GM11168 (cell line): ENCODE measurements around the gene POLK.
"Not testable (repeated sequence)": the region's sequence is repeated elsewhere in the genome, so short reads cannot be mapped to it uniquely, and the experiment has no call there.

Experiments used
- in situ Hi-C: fragments of 300-500 bp; cut with MboI; formaldehyde crosslinking; loops from one replicate; pipeline ENCODE4 v1.12.0; 2022; ENCODE audit warnings: low sequenced_read_pairs; ENCODE audit not compliant: unreplicated experiment

Gene POLK

DNA sequence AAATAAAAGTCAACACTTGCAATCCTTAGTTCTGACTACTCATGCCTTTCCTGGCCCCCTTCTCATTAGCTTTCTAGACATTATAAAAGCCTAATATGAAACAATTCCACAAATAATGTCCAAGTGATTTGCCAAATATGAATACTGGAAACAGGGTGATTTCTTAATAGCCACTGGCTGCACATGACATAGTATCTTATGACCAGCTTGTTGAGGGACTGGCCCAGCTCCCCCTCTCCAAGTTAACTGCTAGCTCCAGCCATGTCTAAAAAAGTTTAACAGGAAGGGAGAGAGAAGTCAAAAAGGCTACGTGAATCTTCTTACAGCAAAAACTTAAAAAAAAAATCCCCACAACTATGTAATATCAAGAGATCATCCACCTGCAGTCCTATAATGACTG, 1.7 kb upstream of the POLK start:
- in situ Hi-C loops: no loop called here

DNA sequence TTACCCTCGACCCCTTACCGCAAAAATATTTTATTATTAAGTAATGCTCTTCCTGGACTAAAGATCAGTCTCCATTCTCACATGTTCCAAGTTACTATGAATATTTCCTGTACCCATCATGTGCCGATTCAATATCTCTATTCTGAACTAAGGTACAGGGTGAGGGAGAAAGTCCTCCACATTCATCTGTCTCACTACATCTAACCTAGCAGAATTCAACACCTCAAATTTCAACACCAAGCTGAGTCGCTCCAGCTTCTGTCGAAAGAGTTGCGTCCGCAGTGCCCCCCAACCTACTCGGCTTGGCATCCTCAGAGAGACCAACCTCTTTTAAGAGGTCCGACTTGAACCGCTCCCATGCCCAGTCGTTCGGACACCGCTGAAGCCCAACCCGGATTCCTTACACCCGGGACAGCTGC, 1.3 kb upstream of the POLK start:
- in situ Hi-C loops: no loop called here

DNA sequence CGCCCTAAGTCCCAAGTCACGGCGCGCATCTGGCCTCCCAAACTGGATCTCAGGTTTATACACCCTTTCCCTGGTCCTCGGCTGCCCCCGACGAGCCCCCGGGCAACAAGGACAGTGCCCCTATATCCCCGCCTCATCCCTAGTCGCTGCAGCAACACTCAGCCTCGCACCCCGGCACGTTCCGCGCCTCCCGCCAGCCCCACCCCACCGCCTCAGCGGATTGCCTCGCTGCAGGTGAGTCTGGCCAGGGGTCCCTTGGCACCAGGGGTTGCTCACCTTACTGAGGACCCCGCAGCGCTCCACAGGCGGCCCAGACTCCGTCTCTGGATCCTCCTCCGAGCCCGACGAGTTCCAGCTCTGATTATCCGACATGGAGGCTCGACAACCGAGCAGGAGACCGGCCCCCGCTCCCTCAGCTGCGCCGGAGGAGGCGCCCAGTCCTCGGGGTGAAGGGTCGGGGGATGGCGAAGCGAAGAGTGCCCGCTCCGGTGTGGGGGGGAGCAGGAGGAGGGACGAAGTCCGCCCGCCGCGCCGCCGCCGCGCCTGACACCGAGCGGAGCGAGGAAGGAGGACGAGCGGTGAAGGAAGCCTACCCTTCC, 756 bp upstream of the POLK start:
- in situ Hi-C loops: no loop called here

DNA sequence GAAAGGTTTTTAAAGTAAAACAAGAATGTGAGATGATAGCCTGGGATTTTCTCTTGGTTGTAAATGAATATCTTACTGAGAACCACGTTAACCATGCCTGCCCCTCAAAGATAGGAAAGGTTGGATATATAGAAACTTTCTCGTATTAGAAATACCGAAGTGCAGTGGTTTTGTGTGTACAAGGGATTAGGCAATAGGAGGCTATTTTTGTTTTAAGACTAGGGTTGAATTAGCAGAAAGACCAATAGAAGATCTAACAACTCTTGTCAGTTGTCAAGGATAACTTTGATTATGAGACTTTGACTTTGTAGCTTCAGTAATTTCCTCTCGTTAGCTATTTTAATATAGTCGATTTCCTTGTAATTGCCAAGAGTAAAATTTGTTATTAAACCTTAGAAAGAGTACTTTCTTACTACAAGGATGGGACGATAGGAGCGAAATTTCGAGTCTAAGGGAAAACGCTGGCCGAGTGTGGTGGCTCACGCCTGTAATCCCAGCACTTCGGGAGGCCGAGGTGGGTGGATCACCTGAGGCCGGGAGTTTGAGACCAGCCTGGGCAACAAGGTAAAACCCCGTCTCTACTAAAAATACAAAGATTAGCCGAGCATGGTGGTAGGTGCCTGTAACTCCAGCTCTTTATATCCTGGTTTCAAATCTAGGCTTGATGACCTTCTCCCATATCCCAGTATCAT, 838 bp downstream of the POLK start:
- in situ Hi-C loops: no loop called here

DNA sequence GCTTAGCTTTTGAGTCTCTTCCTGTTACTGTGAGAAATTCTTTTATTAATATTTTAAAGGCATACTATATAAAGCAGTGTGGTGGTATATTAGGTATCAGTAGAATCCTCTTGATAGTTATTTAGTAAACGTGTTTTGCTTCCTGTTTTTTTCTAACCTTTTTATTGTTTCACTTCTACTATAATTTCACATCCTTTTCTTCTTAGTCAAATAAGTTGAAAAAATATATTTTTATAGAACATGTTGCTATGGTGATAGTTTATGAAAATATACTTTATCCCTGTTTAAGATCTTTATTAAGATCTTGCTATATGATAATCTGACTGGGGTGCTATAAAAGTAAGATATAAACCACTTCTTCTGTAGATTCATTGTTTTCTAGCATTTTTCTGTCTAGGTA, 2.1 kb downstream of the POLK start:
- in situ Hi-C loops: no loop called here

DNA sequence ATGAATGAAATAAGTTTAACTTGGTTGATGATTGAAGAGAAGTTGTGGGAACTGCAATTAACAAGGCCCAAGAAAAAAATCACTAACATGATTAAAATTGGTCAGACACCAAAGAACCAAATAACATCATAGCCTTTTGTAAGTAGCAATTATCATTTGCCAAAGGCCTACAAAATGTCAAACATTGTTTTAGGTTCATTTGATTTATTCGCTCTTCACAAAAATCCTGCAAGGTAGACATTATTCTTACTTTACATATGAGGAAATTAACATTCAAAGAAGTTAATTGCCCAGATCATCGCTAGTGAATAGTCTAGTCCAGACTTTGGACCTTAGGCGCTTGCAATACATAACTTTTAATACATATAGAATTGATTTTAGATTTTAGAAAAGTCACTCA, 2.6 kb downstream of the POLK start:
- in situ Hi-C loops: no loop called here

DNA sequence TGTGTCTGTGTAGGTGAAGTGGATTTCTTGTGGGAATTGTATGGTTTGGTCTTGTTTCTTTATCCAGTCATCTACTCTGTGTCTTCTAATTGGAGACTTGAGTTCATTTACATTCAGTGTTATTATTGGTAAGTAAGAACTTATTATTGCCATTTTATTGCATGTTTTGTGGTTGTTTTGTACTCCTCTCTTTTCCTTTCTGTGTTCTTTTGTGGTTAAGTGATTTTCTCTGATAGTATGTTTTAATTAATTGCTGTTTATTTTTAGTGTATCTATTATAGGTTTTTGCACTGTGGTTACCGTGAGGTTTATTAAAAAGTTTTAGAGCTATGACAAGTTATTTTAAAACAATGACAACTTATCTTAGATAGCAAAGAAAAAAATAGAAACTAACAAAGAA, 8.1 kb downstream of the POLK start:
- in situ Hi-C loops: no loop called here

DNA sequence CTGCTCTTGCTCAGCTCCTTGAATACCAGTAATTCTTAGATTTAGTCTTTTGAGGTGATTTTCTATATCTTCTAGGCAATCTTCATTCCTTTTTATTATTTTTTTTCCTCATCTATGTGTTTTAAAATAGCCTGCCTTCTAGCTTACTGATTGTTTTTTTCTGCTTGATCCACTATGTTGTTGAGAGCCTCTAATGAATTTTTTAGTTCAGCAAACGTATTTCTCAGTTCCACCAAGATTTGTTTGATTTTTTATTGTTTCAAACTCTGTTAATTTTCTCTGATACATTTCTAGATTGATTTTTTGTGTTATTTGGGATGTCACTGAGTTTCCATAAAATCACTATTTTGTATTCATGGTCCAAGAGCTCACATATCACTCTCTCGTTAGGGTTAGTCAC, 9.5 kb downstream of the POLK start:
- in situ Hi-C loops: no loop called here

DNA sequence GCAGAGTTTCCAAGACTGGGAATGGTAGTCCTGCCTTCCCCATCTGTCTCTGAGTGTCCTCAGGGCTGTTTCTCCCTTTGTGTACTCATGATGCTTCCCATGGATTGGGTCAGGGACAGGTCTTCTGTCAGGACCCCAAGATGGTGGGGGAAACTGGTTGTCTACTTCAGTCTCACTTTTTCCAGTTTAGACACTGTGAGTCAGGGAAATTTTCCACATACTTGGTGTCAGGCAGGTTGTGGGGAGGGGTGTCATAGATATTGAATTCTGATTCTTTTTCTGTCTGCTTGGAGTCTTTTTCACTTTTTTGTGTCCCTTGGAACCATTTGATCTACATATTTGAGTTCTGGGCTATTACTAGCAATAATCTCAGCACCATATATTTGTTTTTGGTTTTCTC, 10.3 kb downstream of the POLK start:
- in situ Hi-C loops: no loop called here

DNA sequence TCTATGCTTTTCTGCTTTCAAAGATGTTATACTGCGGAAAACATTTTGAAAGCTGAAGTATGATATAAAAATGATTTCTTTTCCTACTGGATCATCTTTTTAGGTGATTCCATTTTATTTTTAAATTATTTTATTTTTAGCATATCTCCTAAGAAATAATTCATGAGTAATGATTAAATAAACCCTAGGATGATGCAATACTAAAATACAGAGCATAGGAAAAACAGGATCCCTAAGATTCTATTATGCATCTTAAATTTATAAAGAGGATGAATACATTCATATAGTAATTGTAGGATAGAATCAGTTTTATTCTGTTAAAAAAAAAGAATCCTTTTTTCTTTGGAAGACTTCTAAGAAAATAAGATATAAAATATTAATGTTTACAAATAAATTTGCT, 10.9 kb downstream of the POLK start:
- in situ Hi-C loops: no loop called here

DNA sequence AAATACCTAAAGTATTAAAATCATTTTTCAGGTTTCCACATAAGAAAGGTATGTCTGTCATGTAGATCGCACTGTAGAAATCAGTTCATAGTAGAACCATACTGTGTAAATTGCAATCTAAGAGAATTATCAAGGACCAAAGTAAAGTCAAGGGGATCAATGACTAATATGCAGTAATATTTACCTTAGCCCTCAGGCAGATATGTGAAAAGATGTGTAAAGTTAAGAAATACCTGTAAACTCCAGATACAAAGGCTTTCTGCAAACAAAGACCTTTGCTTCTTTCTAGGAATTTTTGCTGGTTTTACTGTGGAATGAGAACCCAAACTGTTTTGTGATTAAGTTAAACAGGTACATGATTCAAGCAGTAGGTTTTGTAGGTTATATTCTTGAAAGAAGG, 11.6 kb downstream of the POLK start:
- in situ Hi-C loops: no loop called here

DNA sequence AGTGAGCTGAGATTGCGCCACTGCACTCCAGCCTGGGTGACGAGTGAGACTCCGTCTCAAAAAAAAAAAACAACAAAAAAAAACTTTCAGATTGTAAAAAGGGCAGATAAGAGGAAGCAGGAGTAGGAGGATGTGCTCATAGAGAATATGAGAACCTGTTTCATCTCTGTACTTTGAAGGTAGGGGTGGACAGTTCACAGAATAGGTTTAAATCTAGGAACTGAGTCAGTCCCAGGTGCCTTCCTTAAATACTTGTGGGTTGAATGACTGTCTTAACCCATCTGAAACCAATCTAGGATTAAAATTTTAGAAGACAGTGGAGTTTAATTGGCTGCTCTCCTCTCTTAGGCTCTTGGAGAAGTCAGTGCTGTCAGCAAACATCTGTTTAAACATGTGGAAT, 12.4 kb downstream of the POLK start:
- in situ Hi-C loops: no loop called here

DNA sequence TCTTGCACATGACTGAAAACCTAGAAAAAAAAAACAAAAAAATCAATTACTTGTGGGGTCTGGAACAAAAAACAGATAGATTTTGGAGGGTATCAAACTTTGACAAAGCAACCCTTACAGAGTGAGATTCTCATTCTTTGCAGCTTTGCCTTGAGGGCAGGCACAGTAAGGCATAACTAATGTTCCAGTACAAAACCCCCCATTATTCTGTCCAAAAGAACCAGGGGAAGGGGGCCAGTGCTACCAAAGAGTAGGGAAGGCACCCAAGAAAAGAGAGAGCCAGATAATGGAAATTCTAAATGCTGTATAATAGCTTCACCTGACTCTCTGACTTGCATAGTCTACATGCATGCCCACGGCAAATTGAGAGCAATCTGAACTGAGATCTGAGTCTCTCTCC, 12.9 kb downstream of the POLK start:
- in situ Hi-C loops: no loop called here

DNA sequence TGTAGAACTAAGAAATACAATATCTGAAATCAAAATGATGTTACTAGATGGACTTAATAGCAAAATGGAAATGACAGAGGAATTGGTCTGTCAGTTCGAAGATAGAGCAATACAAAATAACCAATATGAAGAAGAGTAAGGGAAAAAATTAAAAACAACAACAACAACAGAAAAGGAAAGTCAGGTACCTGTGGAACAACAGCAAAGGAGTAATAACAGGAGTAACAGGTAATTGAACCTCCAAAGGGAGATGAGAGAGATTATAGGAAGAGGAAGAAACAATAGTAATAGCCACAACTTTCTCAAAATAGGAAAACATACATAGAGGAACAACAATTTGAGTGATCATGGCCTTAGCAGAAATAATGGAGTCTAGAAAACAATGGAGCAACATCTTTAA, 13.7 kb downstream of the POLK start:
- in situ Hi-C loops: no loop called here

DNA sequence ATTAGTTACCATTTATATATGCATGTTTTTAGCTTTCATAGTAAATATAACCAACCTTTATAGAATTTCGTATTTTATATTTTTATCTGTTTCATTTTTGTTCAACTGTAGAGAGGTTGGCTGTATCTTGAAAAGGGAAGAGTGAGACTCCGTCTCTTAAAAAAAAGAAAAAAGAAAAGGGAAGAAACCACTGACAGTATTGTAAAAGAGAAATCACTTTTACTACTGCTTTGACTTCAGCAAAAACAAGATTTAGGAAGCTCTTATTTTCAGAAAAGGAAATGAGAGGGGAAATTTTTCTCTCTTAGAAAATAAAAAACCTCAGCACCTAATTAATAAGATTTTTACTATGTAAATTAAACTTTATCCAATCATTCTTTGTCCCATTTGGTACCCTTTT, 14.4 kb downstream of the POLK start:
- in situ Hi-C loops: no loop called here

DNA sequence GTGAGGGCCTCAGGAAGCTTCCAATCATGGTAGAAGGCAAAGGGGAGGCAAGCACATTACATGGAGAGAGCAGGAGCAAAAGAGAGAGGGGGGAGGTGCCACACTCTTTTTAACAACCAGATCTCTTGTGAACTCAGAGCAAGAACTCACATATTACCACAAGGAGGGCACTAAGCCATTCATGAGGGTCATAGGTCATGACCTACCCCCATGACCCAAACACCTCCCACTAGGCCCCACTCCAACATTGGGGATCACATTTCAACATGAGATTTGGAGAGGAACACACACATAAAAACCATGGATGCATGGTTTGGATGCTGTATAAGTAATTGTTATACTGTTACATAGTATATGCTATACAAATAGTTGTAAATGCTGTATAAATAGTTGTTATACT, 17.5 kb downstream of the POLK start:
- in situ Hi-C loops: no loop called here

DNA sequence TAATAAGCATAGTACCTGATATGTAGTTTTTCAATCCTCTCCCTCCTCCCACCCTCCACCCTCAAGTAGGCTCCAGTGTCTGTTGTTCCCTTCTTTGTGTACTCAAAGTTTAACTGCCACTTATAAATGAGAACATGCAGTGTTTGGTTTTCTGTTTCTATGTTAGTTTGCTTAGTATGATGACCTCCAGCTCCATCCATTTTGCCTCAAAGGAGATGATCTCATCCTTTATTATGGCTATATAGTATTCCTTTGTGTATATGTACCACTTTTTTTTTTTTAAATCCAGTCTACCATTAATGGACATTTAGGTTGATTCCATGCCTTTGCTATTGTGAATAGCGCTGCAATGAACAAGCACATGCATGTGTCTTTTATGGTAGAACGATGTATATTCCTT, 20.5 kb downstream of the POLK start:
- in situ Hi-C loops: no loop called here

DNA sequence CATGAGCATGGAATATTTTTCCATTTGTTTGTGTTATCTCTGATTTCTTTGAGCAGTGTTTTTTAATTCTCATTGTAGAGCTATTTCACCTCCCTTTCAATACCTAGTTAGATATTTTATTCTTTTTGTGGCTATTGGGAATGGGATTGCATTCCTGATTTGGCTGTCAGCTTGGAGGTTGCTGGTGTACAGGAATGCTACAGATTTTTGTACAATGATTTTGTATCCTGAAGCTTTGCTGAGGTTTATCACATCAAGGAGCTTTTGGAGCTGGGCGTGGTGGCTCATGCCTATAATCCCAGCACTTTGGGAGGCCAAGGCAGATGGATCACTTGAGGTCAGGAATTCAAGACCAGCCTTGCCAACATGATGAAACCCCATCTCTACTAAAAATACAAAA, 22.0 kb downstream of the POLK start:
- in situ Hi-C loops: not testable (repeated sequence)

DNA sequence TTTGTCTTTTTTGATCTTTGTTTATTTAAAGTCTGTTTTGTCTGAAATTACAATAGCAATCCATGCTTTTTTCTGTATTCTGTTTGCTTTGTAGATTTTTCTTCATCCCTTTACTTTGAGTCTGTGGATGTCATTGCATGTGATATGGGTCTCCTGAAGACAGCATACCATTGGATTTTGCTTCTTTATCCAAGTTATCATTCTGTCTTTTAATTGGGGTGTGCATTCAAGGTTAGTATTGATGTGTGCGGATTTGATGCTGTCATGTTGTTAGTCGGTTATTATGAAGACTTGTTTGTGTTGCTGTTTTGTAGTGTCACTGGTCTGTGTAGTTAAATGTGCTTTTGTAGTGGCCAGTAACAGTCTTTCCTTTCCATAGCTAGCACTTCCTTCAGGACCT, 23.0 kb downstream of the POLK start:
- in situ Hi-C loops: no loop called here

DNA sequence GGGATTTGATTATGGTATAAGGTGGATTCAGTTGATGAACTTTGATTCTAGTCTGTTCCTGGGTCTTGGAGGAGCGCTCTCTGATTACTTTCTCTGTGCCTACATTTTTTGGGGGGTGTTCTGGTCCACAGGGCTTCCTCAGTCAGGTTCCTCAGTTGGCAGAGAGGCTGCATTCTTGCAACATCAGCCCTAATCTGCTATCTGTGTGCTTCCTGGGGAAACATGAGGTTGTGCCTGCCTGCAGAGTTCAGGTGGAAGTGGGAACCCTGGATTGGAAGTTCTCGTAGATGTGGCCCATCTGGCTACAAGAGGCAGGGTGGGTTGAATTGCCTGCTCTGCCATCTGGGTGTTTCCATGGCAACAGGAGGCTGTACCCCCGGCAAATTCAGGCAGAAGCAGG, 24.5 kb downstream of the POLK start:
- in situ Hi-C loops: no loop called here

DNA sequence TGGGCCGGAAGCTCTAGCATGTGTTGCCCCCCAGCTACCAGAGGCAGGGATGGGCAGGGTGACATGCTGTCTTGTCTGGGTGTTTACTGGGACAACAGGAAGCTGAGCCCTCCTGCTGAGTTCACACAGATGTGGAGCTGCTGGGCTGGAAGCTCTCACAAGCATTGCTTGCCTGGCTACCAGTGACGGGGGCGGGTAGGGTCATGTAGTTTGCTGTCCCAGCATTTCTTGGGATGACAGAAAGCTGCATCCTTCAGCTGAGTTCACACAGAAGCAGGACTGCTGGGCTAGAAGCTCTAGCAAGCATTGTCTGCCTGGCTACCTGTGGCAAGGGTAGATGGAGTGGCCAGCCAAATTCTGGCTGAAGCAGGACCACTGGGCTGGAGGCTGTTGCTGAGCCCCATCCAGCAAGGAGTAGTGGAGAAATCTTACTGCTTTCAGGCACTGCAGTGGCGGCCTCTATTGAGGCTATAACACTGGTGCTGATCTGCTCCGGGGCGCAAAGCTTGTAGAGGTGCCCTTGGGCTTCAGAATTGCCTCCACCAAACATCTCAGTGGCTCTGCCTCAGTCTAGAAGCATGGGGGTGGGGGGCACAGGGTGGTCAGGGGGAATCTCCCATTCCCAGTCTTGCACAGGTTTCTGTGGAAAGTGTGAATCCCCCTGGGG, 25.1 kb downstream of the POLK start:
- in situ Hi-C loops: no loop called here

DNA sequence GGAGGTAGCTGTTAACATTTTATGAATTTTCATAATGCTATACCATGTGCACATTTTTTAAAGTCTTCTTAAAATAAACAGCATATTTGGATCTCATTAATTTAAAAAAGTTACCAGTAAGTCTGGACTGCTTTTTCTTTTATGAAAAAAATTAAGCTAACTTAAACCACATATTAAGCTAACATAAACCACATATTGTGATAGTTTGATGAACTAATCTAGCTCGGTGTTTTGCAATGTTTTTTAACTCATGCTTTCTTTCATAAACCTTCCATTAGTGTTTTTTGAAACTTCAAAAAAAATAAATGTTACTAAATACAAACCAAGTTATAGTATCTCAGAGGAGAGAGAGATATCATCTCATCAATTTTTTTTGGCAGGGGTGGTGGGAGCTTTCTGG, 26.5 kb downstream of the POLK start:
- in situ Hi-C loops: no loop called here
